ENCODE data around the gene DSCAML1.

- TF ChIP-seq EZH2 (IDR thresholded peaks at IDR 0.05; ENCODE audit: insufficient read depth, poor library complexity, severe bottlenecking) = no peak
- TF ChIP-seq EZH2phosphoT487 (IDR thresholded peaks at IDR 0.05; ENCODE audit: insufficient read depth, low read depth) = no peak
Observed at GRCh38 chr11:117662671-117663269, 134.2 kb downstream of the DSCAML1 start.
